Karpas-422 (cell line): ENCODE results near the gene SMIM3. TPM values are rescaled to one million over a fixed set of nuclear protein-coding genes. Genes with fewer than 3 reads are reported as not detected.

Experiments
- DNase-seq: peaks from one replicate; pipeline ENCODE4 v3.0.0-alpha.2; 2015
- H2AFZ ChIP-seq: fragments of 200-600 bp; sonication (generic); 2 replicates; pipeline ENCODE4 v1.6.1; 2014; ENCODE audit warnings: antibody characterized with exemption, low read length, mixed read lengths
- H3K27ac ChIP-seq: fragments of 200-600 bp; sonication (generic); 2 replicates; pipeline ENCODE4 v1.5.1; 2014; ENCODE audit warnings: mild to moderate bottlenecking, low read length, moderate library complexity
- H3K27me3 ChIP-seq: fragments of 200-600 bp; sonication (generic); 2 replicates; pipeline ENCODE4 v1.6.1; 2014; ENCODE audit warnings: low read length, mixed read lengths
- H3K36me3 ChIP-seq: fragments of 200-600 bp; sonication (generic); 2 replicates; pipeline ENCODE4 v1.6.1; 2014; ENCODE audit warnings: low read length, mixed read lengths; ENCODE audit not compliant: insufficient read depth
- H3K4me1 ChIP-seq: fragments of 200-600 bp; sonication (generic); 2 replicates; pipeline ENCODE4 v1.6.1; 2014; ENCODE audit warnings: mild to moderate bottlenecking, low read length, mixed read lengths
- H3K4me2 ChIP-seq: fragments of 200-600 bp; sonication (generic); 2 replicates; pipeline ENCODE4 v1.6.1; 2014; ENCODE audit warnings: low read length, low read depth, mild to moderate bottlenecking; ENCODE audit not compliant: poor library complexity, severe bottlenecking
- H3K4me3 ChIP-seq: fragments of 200-600 bp; sonication (generic); 2 replicates; pipeline ENCODE4 v1.5.1; 2014; ENCODE audit warnings: mild to moderate bottlenecking, antibody characterized with exemption, low read length, mixed read lengths
- H3K79me2 ChIP-seq: fragments of 200-600 bp; sonication (generic); 2 replicates; pipeline ENCODE4 v1.6.1; 2014; ENCODE audit warnings: mild to moderate bottlenecking, low read length, mixed read lengths
- H3K9ac ChIP-seq: fragments of 200-600 bp; sonication (generic); 2 replicates; pipeline ENCODE4 v1.6.0; 2014; ENCODE audit warnings: low read length
- H3K9me2 ChIP-seq: fragments of 200-600 bp; sonication (generic), shearing (Covaris generic); replicated peaks from 2 replicates; pipeline ENCODE4 v1.6.0; 2014; ENCODE audit warnings: mild to moderate bottlenecking, low read length, moderate library complexity; ENCODE audit not compliant: insufficient read depth
- H3K9me3 ChIP-seq: fragments of 300-700, 200-600 bp; sonication (generic); 2 replicates; pipeline ENCODE4 v1.6.1; 2014; ENCODE audit warnings: low read length, mixed read lengths
- H4K20me1 ChIP-seq: fragments of 200-600 bp; sonication (generic); 2 replicates; pipeline ENCODE4 v1.6.1; 2014; ENCODE audit warnings: mild to moderate bottlenecking, antibody characterized with exemption, low read length, low read depth; ENCODE audit not compliant: insufficient read depth
- total RNA-seq: library from RNA; depleted of rRNA; stranded (reverse); fragments of >200 nt; shearing (Covaris generic); gene quantifications from 2 replicates; pipeline ENCODE4 v1.2.3, GENCODE V29; 2014; ENCODE audit warnings: low replicate concordance

SMIM3 gene
- total RNA-seq, 1 experiment from 2014 or later: not detected

GRCh38 chr5:150774145-150774544 lies 4.4 kb upstream of the SMIM3 start:
- H3K4me2 ChIP-seq: no peak overlapping the region
- H3K4me3 ChIP-seq: no peak overlapping the region
- no peak overlapping the region for H2AFZ ChIP-seq
- H3K27ac ChIP-seq: no peak overlapping the region
- no peaks in the 10 kb centered on the region for H3K36me3 ChIP-seq
- H3K4me1 ChIP-seq: no peaks in the 10 kb centered on the region
- H3K27me3 ChIP-seq: no peaks in the 10 kb centered on the region
- H4K20me1 ChIP-seq: no peaks in the 10 kb centered on the region
- no peak overlapping the region for H3K9ac ChIP-seq
- peak; percentile 35 for DNase-seq
- no peaks in the 10 kb centered on the region for H3K9me3 ChIP-seq
- H3K9me2 ChIP-seq: no peaks in the 10 kb centered on the region
- no peaks in the 10 kb centered on the region for H3K79me2 ChIP-seq

GRCh38 chr5:150777685-150778084 lies 872 bp upstream of the SMIM3 start:
- no peak overlapping the region for H3K4me3 ChIP-seq
- no peak overlapping the region for H3K9ac ChIP-seq
- H3K36me3 ChIP-seq: no peaks in the 10 kb centered on the region
- H3K4me2 ChIP-seq: no peak overlapping the region
- no peak overlapping the region for H2AFZ ChIP-seq
- H3K79me2 ChIP-seq: no peaks in the 10 kb centered on the region
- no peaks in the 10 kb centered on the region for H3K9me2 ChIP-seq
- peak; percentile 11 for DNase-seq
- no peaks in the 10 kb centered on the region for H4K20me1 ChIP-seq
- H3K4me1 ChIP-seq: peaks cover 8% of the 10 kb centered on the region
- no peak overlapping the region for H3K27ac ChIP-seq
- no peaks in the 10 kb centered on the region for H3K27me3 ChIP-seq
- H3K9me3 ChIP-seq: no peaks in the 10 kb centered on the region

DNA sequence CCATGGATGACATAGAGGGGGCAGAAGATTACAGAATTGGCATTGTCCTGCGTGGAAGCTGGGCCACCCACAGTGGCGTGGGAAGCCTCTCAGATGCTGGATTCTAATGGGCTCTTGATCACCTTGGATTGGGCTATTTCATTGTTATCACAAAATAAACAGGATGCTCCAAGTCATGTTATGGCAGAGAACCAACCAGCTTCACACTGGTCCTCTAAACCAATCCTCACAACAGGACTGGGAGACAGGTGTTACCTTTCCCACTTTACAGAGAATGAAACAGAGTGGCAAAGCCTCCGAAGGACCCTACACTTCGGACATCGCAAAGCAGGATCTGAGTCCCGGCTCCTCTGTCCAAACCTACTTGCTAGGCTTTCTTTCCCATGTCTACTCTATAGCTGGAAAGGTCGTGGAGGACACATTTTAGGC lies 455 bp upstream of the SMIM3 start:
- Histone ChIP-seq H3K36me3 (no peaks in the 10 kb centered on the region), H2AFZ (no peak overlapping the region), H4K20me1 (no peaks in the 10 kb centered on the region), H3K4me3 (no peak overlapping the region), H3K79me2 (no peaks in the 10 kb centered on the region), H3K4me2 (no peak overlapping the region), H3K9ac (no peak overlapping the region), H3K9me2 (no peaks in the 10 kb centered on the region), H3K27me3 (no peaks in the 10 kb centered on the region), H3K4me1 (peaks cover 8% of the 10 kb centered on the region), H3K9me3 (no peaks in the 10 kb centered on the region), H3K27ac (no peak overlapping the region)
- no peak for DNase-seq

DNA sequence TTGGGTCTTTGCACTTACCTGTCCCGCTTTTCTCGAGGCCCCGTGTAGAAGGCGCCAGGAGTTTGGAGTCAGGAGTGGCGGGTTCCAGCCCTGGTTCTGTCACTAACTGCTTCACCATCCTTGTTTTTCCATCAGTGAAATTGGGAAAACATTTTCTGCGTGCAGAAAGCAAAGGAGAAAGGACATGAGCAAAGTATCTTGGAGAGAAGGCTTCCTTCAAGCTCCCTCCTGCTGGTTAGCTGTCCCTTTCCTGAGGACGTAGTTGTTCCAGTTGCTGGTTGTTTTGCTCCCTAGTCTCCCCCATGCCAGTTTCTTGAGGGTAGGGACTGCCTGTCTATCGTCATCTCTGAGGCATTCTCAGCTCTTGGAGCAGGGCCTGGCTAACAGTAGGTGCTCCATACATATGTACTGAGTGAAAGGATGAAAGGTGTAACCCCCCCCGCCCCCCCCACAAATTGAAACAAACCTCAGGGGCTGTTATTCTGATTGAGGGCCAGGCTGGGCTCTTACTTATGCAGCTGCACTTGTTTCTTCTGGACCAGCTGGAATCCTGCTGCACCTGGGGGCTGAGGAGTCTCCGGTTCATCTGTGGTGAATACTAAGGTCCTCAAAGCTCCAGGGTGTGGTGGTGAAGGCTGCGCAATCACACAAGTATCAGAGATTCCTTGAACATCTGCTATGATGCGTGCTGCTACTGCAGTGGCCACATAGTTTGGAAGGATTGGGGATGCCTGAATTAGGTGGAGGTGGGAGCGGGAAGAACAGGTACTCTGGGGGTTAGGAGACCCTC lies 1.0 kb downstream of the SMIM3 start:
- Histone ChIP-seq H3K4me2 (no peak overlapping the region), H3K9me2 (no peaks in the 10 kb centered on the region), H3K9me3 (no peaks in the 10 kb centered on the region), H3K4me3 (no peak overlapping the region), H2AFZ (no peak overlapping the region), H4K20me1 (no peaks in the 10 kb centered on the region), H3K9ac (no peak overlapping the region), H3K36me3 (no peaks in the 10 kb centered on the region), H3K27ac (no peak overlapping the region), H3K27me3 (no peaks in the 10 kb centered on the region), H3K79me2 (no peaks in the 10 kb centered on the region), H3K4me1 (peaks cover 8% of the 10 kb centered on the region)
- no peak for DNase-seq

DNA sequence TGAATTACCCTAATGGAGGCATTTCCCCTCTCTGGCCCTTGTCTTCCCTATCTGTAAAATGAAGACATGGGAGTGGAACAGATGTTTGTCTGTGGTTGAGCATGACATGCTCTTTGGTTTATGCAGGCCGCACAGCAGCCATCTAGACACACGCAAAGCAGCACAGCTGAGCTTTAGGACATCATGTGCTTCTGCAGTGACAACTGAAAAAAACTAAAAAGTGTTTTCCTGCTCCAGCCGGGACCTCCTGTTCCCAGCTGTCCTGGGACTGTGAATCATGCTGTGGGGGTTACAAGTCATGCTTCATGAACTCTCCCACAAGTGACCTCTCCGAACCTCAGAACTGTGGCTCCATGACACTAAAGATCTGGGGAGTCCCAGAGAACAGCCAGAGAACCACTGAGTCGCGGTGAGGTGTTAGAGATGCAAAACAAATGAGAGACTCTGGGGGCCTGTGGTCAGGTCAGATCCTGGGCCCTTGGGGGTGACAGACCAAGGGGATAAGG lies 1.7 kb downstream of the SMIM3 start:
- Histone ChIP-seq H3K9ac (no peak overlapping the region), H3K4me3 (no peak overlapping the region), H3K79me2 (no peaks in the 10 kb centered on the region), H2AFZ (no peak overlapping the region), H3K4me1 (peaks cover 8% of the 10 kb centered on the region), H3K9me3 (no peaks in the 10 kb centered on the region), H3K27me3 (no peaks in the 10 kb centered on the region), H3K27ac (no peak overlapping the region), H3K9me2 (no peaks in the 10 kb centered on the region), H3K4me2 (no peak overlapping the region), H4K20me1 (no peaks in the 10 kb centered on the region), H3K36me3 (no peaks in the 10 kb centered on the region)
- DNase-seq: peak; percentile 40

DNA sequence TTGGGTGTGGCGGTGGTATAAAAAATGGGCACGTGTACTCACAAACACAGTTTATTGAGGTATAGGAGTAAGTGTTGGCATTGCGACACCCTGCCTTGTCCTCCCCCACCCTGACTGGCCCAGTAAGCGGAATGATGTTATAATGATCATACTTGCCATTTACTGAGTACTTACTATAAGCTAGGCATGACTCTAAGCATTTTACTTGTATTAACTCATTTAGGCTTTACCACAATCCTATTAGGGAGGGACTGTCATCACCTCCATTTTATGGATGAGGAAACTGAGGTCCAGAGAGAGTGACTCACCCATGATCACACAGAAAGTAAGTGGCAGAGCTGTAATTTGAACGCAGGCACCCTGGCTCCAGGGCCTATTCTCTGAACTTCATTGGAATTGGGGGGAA lies 2.3 kb downstream of the SMIM3 start:
- Histone ChIP-seq H2AFZ (no peak overlapping the region), H3K27ac (no peak overlapping the region), H3K9me3 (no peaks in the 10 kb centered on the region), H3K4me3 (no peak overlapping the region), H3K9ac (no peak overlapping the region), H3K4me2 (no peak overlapping the region), H3K79me2 (no peaks in the 10 kb centered on the region), H3K4me1 (peaks cover 8% of the 10 kb centered on the region), H3K9me2 (no peaks in the 10 kb centered on the region), H4K20me1 (no peaks in the 10 kb centered on the region), H3K36me3 (no peaks in the 10 kb centered on the region), H3K27me3 (no peaks in the 10 kb centered on the region)
- no peak for DNase-seq

DNA sequence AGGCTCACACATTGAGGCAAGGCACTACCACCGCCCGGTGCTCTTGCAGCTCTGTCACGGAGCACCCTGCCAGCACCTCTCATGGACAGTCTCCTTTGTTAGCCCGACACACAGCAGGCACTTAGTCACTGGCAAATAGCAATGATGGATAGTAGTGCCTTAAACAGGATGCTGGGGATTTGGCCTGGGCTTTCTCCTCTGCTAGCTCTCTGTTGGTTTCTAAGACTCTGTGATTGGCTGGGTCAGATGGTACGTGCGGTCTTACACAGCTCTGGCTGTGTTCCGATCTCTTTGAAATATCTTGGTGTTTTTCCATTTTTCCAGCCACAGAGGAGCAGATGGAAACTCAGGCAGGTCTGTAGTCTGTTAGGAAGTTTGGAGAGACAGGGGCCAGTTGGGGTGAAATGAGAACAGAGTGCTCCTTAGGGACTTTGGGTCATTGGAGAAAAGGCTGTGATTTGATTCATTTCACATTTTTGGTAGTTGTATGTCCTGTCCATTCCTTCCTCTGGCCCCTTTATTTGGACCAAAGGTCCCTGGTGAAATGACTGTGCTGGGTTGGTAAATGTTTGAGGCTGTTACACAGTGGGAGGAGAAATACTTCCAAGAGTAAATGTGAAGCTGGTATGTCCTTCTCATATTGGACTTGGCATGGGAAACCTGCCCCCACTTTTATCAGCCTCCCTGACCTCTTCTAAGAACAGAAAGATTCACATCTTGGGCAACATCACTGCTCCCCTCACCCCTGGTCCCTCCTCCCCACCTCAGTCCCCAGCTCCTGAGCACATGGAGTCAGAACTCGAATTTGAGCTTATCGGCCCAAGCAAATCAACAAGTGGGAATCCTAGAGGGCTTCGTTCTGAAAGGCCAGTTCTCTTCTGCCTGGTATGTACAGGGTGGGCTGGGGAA lies 3.4 kb downstream of the SMIM3 start:
- no peak overlapping the region for H3K27ac ChIP-seq
- H3K4me1 ChIP-seq: peaks cover 8% of the 10 kb centered on the region
- no peak overlapping the region for H3K4me3 ChIP-seq
- peak; percentile 29 for DNase-seq
- H3K9ac ChIP-seq: no peak overlapping the region
- no peak overlapping the region for H2AFZ ChIP-seq
- no peaks in the 10 kb centered on the region for H3K36me3 ChIP-seq
- H3K79me2 ChIP-seq: no peaks in the 10 kb centered on the region
- H3K9me2 ChIP-seq: no peaks in the 10 kb centered on the region
- no peak overlapping the region for H3K4me2 ChIP-seq
- H3K27me3 ChIP-seq: no peaks in the 10 kb centered on the region
- no peaks in the 10 kb centered on the region for H4K20me1 ChIP-seq
- H3K9me3 ChIP-seq: no peaks in the 10 kb centered on the region

DNA sequence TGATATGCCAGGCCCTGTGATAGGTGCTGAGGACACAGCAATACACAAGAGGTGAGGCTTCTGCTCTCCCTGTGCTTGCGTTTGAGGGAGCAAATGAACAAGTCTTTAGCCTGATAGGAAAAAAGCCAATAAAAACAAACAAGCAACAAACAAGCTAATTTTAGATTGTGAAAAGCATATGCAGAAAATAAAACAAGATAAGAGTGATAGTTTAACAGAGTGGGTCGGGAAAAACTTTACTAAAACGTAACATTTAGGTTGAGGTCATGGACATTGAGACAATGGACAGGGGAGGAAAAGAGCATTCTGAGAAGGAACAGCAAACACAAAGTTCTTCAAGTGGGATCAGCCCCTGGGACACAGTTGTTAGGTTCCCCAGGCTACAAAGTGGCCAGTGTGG lies 4.3 kb downstream of the SMIM3 start:
- no peak overlapping the region for H3K27ac ChIP-seq
- no peaks in the 10 kb centered on the region for H3K9me2 ChIP-seq
- H3K9me3 ChIP-seq: no peaks in the 10 kb centered on the region
- no peak overlapping the region for H3K9ac ChIP-seq
- no peak overlapping the region for H3K4me3 ChIP-seq
- no peaks in the 10 kb centered on the region for H3K36me3 ChIP-seq
- peaks cover 8% of the 10 kb centered on the region for H3K4me1 ChIP-seq
- no peak overlapping the region for H2AFZ ChIP-seq
- DNase-seq: peak; percentile 34
- H3K79me2 ChIP-seq: no peaks in the 10 kb centered on the region
- no peaks in the 10 kb centered on the region for H3K27me3 ChIP-seq
- no peak overlapping the region for H3K4me2 ChIP-seq
- H4K20me1 ChIP-seq: no peaks in the 10 kb centered on the region
